Spleen (tissue), 11 donors: ENCODE data around the gene ANKFN1. TPM values are rescaled to one million over a fixed set of nuclear protein-coding genes. Genes with fewer than 3 reads are reported as not detected.

Source experiments
- DNase-seq: peaks from one replicate; pipeline ENCODE4 v3.0.0-alpha.2; 2020
- H3K27ac ChIP-seq, 8 donors: fragments of 200-600 bp; sonication (generic) in 7 of 8; 1 replicate in 4 of 8; 2 replicates in 4 of 8; pipeline versions ENCODE4 v1.5.0 to v1.8.0; 2016 to 2021; ENCODE audit warnings: inconsistent platforms in 4 of 8, mild to moderate bottlenecking in 4 of 8, moderate library complexity in 1 of 8
- H3K27me3 ChIP-seq, 7 donors: fragments of 200-600 bp; sonication (generic) in 6 of 7; replicated peaks in 1 of 7; 1 replicate in 4 of 7; 2 replicates in 3 of 7; pipeline versions ENCODE4 v1.5.0 to v1.8.0; 2016 to 2021; ENCODE audit warnings: inconsistent platforms in 3 of 7, mild to moderate bottlenecking in 1 of 7
- H3K36me3 ChIP-seq, 6 donors: fragments of 200-600 bp; sonication (generic) in 5 of 6; 1 replicate in 4 of 6; 2 replicates in 2 of 6; pipeline versions ENCODE4 v1.5.0 to v1.8.0; 2016 to 2021; ENCODE audit warnings: inconsistent platforms in 2 of 6
- H3K4me1 ChIP-seq, 6 donors: fragments of 200-600 bp; sonication (generic) in 5 of 6; 1 replicate in 3 of 6; 2 replicates in 3 of 6; pipeline versions ENCODE4 v1.5.0 to v1.8.0; 2016 to 2021; ENCODE audit warnings: inconsistent platforms in 3 of 6
- H3K4me3 ChIP-seq, 8 donors: fragments of 200-600 bp; sonication (generic) in 7 of 8; 1 replicate in 4 of 8; 2 replicates in 4 of 8; pipeline versions ENCODE4 v1.5.0 to v1.8.0; 2016 to 2021; ENCODE audit warnings: inconsistent platforms in 4 of 8, mild to moderate bottlenecking in 4 of 8, moderate library complexity in 2 of 8
- H3K9me3 ChIP-seq, 8 donors: fragments of 200-600 bp; sonication (generic) in 7 of 8; 1 replicate in 4 of 8; 2 replicates in 4 of 8; pipeline versions ENCODE4 v1.5.0 to v1.8.0; 2016 to 2021; ENCODE audit warnings: inconsistent platforms in 4 of 8
- POLR2A ChIP-seq, 3 donors: fragments of 450-650 bp; IDR thresholded peaks; one replicate each; pipeline ENCODE4 v1.5.1; 2017; ENCODE audit warnings: antibody characterized with exemption in 3 of 3, mild to moderate bottlenecking in 1 of 3
- POLR2AphosphoS5 ChIP-seq, 3 donors: sonication (generic); formaldehyde crosslinking; IDR thresholded peaks; one replicate each; pipeline ENCODE4 v1.5.1; 2017; ENCODE audit warnings: antibody characterized with exemption in 3 of 3
- WGBS, 5 donors: extraction: QIAGEN DNeasy Blood & Tissue Kit in 3 of 5; methylation state at CpG; one replicate each; pipeline versions ENCODE4 v1.1.5 to v1.1.7; 2013 to 2018; 5-methylcytosine and 5-hydroxymethylcytosine counted together
- intact Hi-C: fragments of 100-400 bp; cut with DNase I; formaldehyde crosslinking; loops from one replicate; pipeline ENCODE4 v1.15.0; 2023; ENCODE audit warnings: low total_unique reads
- polyA plus RNA-seq, 3 donors: library from polyadenylated mRNA; stranded (reverse); fragments of 200-250 nt; gene quantifications; one replicate each; pipeline ENCODE4 v1.2.1, GENCODE V29; 2013
- total RNA-seq, 7 donors: library from RNA; depleted of rRNA in 3 of 7; stranded (reverse); fragments of >200 nt in 3 of 7; fragmentation: NEBNext Ultra II Directional in 4 of 7; extraction: Animal tissue kit (Norgen Biotek cat#: 25700) in 4 of 7; gene quantifications; one replicate each; pipeline versions ENCODE4 v1.1.0 to v1.2.1, GENCODE V29; 2016 to 2021
- TF ChIP-seq, protein P1 (sequence below), 11 experiments: fragments of 200-600 bp in 7 of 11; fragments of 450-650 bp in 4 of 11; sonication (generic) in 4 of 11; IDR thresholded peaks in 8 of 11; conservative IDR thresholded peaks in 3 of 11; 1 replicate in 7 of 11; 2 replicates in 4 of 11; pipeline versions ENCODE4 v1.4.0 to v1.8.0; 2016 to 2021; ENCODE audit warnings: antibody characterized with exemption in 11 of 11, inconsistent platforms in 4 of 11, mild to moderate bottlenecking in 1 of 11
- donor health status: healthy with polysubstance abuse.
- donor health status: DM: no; HTN: no; CAD: no; lungs with moderate emphysema.
- donor health status: DM: no; HTN: no; CAD: no.
- donor health status: Bipolar disorder and iron deficiency.
- donor health status: healthy.
- donor health status: DM: no; HTN: no; CAD: no.
- donor health status: DM: yes; HTN: yes; CAD: no.

ANKFN1 gene
- total and polyA plus RNA-seq, 10 donors = 0.19 to 0.58 TPM; not detected in 8

GRCh38 chr17:56536766-56537165 is 383.5 kb downstream of the ANKFN1 start:
- intact Hi-C loops = no loop called here
- Histone ChIP-seq H3K27ac (no peak overlapping the region), H3K27me3 (peaks cover 0 to 4% (median 0%) of the 10 kb centered on the region in 7 donors), H3K4me1 (no peaks in the 10 kb centered on the region), H3K9me3 (peaks cover 0 to 3% (median 0%) of the 10 kb centered on the region in 8 donors), H3K4me3 (no peak overlapping the region), H3K36me3 (no peaks in the 10 kb centered on the region)
- DNase-seq = no peak
- no peak for TF ChIP-seq POLR2AphosphoS5 (IDR thresholded peaks at IDR 0.05)
- TF ChIP-seq, protein P1, sequence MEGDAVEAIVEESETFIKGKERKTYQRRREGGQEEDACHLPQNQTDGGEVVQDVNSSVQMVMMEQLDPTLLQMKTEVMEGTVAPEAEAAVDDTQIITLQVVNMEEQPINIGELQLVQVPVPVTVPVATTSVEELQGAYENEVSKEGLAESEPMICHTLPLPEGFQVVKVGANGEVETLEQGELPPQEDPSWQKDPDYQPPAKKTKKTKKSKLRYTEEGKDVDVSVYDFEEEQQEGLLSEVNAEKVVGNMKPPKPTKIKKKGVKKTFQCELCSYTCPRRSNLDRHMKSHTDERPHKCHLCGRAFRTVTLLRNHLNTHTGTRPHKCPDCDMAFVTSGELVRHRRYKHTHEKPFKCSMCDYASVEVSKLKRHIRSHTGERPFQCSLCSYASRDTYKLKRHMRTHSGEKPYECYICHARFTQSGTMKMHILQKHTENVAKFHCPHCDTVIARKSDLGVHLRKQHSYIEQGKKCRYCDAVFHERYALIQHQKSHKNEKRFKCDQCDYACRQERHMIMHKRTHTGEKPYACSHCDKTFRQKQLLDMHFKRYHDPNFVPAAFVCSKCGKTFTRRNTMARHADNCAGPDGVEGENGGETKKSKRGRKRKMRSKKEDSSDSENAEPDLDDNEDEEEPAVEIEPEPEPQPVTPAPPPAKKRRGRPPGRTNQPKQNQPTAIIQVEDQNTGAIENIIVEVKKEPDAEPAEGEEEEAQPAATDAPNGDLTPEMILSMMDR (IDR thresholded peaks at IDR 0.05 in 8 of 11, conservative IDR thresholded peaks at IDR 0.05 in 3 of 11) = no peak
- no peak for TF ChIP-seq POLR2A (IDR thresholded peaks at IDR 0.05)
- 12 to 50% (median 21%) methylated on average over 1 of the region's 1 CpG for WGBS, 5 donors

- Histone ChIP-seq H3K36me3 (no peaks in the 10 kb centered on the region), H3K4me1 (no peaks in the 10 kb centered on the region), H3K9me3 (peaks cover 0 to 3% (median 0%) of the 10 kb centered on the region in 8 donors), H3K27me3 (peaks cover 0 to 6% (median 0%) of the 10 kb centered on the region in 7 donors), H3K4me3 (no peak overlapping the region), H3K27ac (no peak overlapping the region)
- WGBS, 5 donors = 61 to 79% (median 69%) methylated on average over 5 of the region's 5 CpGs
- TF ChIP-seq, protein P1 (IDR thresholded peaks at IDR 0.05 in 8 of 11, conservative IDR thresholded peaks at IDR 0.05 in 3 of 11) = no peak
- TF ChIP-seq POLR2AphosphoS5 (IDR thresholded peaks at IDR 0.05) = no peak
- TF ChIP-seq POLR2A (IDR thresholded peaks at IDR 0.05) = no peak
- DNase-seq = no peak
- intact Hi-C loops = no loop called here
Observed at GRCh38 chr17:56540836-56541235, 387.6 kb downstream of the ANKFN1 start.

DNA sequence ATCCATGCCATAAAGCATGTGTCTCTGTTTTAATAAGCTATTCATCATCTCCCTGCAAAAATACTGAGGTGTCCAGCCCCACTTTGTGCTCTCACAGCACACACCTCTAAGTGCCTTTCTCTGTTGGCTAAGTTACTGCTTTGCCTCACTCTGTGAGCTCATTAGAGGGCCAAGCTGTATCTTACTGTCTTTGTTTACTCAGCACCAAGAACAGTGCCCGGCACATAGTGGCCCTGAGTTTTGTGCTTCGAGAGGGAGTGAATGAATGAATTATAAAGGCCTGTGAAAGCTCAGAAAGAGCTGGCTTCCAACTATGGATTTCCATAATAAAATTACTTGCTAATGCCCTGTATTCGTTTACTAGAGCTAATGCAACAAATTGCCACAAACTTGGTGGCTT is 390.0 kb downstream of the ANKFN1 start:
- intact Hi-C loops = no loop called here
- H3K9me3 ChIP-seq = peaks cover 0 to 3% (median 0%) of the 10 kb centered on the region in 8 donors
- H3K4me3 ChIP-seq = no peak overlapping the region
- H3K27ac ChIP-seq = no peak overlapping the region
- TF ChIP-seq, protein P1 (IDR thresholded peaks at IDR 0.05 in 8 of 11, conservative IDR thresholded peaks at IDR 0.05 in 3 of 11) = no peak
- TF ChIP-seq POLR2A (IDR thresholded peaks at IDR 0.05) = no peak
- TF ChIP-seq POLR2AphosphoS5 (IDR thresholded peaks at IDR 0.05) = no peak
- WGBS, 5 donors = 67 to 78% (median 74%) methylated on average over 3 of the region's 3 CpGs
- H3K36me3 ChIP-seq = no peaks in the 10 kb centered on the region
- peaks cover 0 to 6% (median 0%) of the 10 kb centered on the region in 7 donors for H3K27me3 ChIP-seq
- DNase-seq = no peak
- H3K4me1 ChIP-seq = no peaks in the 10 kb centered on the region

DNA sequence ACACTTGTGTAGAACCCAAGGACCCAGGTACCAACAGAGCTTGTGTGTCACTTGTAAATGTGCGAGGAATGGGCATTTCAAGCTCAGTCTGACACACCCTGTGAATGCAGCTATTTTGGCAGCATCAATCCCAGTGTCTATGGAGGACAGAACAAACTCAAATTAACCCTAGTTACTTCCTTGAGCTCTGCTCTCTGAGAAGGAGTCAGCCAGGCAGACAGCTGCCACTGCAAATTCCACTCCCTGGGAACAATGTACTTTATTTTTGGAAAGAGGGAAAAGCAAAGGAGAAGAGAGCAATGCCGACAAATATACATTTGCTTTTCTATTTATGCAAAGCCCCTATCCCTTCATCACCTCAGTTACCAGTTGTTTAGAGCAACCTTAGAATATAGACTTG is 391.8 kb downstream of the ANKFN1 start:
- intact Hi-C loops = no loop called here
- 54 to 82% (median 73%) methylated on average over 2 of the region's 2 CpGs for WGBS, 5 donors
- H3K27me3 ChIP-seq = peaks cover 0 to 6% (median 0%) of the 10 kb centered on the region in 7 donors
- H3K4me1 ChIP-seq = no peaks in the 10 kb centered on the region
- no peaks in the 10 kb centered on the region for H3K36me3 ChIP-seq
- H3K4me3 ChIP-seq = no peak overlapping the region
- peaks cover 0 to 6% (median 0%) of the 10 kb centered on the region in 8 donors for H3K9me3 ChIP-seq
- DNase-seq = no peak
- no peak for TF ChIP-seq POLR2AphosphoS5 (IDR thresholded peaks at IDR 0.05)
- TF ChIP-seq, protein P1 (IDR thresholded peaks at IDR 0.05 in 8 of 11, conservative IDR thresholded peaks at IDR 0.05 in 3 of 11) = no peak
- TF ChIP-seq POLR2A (IDR thresholded peaks at IDR 0.05) = no peak
- no peak overlapping the region for H3K27ac ChIP-seq
